GM23248 (cell line): ENCODE results near the gene ADRB2. TPM values are rescaled to one million over a fixed set of nuclear protein-coding genes. Genes with fewer than 3 reads are reported as not detected.
A peak's percentile ranks its signal among the peaks of the same experiment; 100 is the strongest.

ENCODE experiments used
- DNase-seq: peaks from one replicate; pipeline ENCODE4 v3.0.0-alpha.2; 2015
- H2AFZ ChIP-seq: fragments of 200-600 bp; sonication (generic); 2 replicates; pipeline ENCODE4 v1.6.1; 2016; ENCODE audit warnings: antibody characterized with exemption
- H3F3A ChIP-seq: fragments of 200-600 bp; sonication (generic); 2 replicates; pipeline ENCODE4 v1.6.1; 2016; ENCODE audit warnings: mild to moderate bottlenecking, antibody characterized with exemption, mixed run types; ENCODE audit not compliant: insufficient read depth
- H3K27ac ChIP-seq: fragments of 200-600 bp; sonication (generic); 2 replicates; pipeline ENCODE4 v1.5.1; 2016; ENCODE audit warnings: mild to moderate bottlenecking
- H3K27me3 ChIP-seq: fragments of 200-600 bp; sonication (generic); replicated peaks from 2 replicates; pipeline ENCODE4 v1.6.1; 2016; ENCODE audit warnings: mild to moderate bottlenecking; ENCODE audit not compliant: insufficient read depth
- H3K36me3 ChIP-seq: fragments of 200-600 bp; sonication (generic); 2 replicates; pipeline ENCODE4 v1.6.1; 2016; ENCODE audit warnings: low read depth, mild to moderate bottlenecking
- H3K4me1 ChIP-seq: fragments of 200-600 bp; sonication (generic); 2 replicates; pipeline ENCODE4 v1.6.1; 2016; ENCODE audit warnings: mild to moderate bottlenecking; ENCODE audit not compliant: insufficient read depth
- H3K4me2 ChIP-seq: fragments of 200-600 bp; sonication (generic); one replicate; pipeline ENCODE4 v1.6.1; 2016; ENCODE audit warnings: mild to moderate bottlenecking; ENCODE audit not compliant: unreplicated experiment
- H3K4me3 ChIP-seq: fragments of 200-600 bp; sonication (generic); 2 replicates; pipeline ENCODE4 v1.5.1; 2016; ENCODE audit warnings: mild to moderate bottlenecking
- H3K79me2 ChIP-seq: fragments of 200-600 bp; sonication (generic); 2 replicates; pipeline ENCODE4 v1.6.1; 2016; ENCODE audit warnings: mild to moderate bottlenecking; ENCODE audit not compliant: insufficient read depth
- H3K9ac ChIP-seq: fragments of 200-600 bp; sonication (generic); 2 replicates; pipeline ENCODE4 v1.6.1; 2016; ENCODE audit warnings: mild to moderate bottlenecking
- H3K9me2 ChIP-seq: fragments of 200-600 bp; sonication (generic); 2 replicates; pipeline ENCODE4 v1.6.1; 2016; ENCODE audit warnings: mixed run types, mild to moderate bottlenecking, moderate library complexity; ENCODE audit not compliant: insufficient read depth
- H3K9me3 ChIP-seq: fragments of 200-600 bp; sonication (generic); one replicate; pipeline ENCODE4 v1.6.1; 2017; ENCODE audit warnings: low read depth
- H4K20me1 ChIP-seq: fragments of 200-600 bp; sonication (generic); 2 replicates; pipeline ENCODE4 v1.6.0; 2016; ENCODE audit not compliant: insufficient read depth
- EZH2 ChIP-seq: fragments of 200-600 bp; sonication (generic); IDR thresholded peaks from 2 replicates; pipeline ENCODE4 v1.6.1; 2018; ENCODE audit warnings: antibody characterized with exemption, mild to moderate bottlenecking; ENCODE audit not compliant: insufficient read depth, poor library complexity, severe bottlenecking
- EZH2phosphoT487 ChIP-seq: fragments of 200-600 bp; sonication (generic); IDR thresholded peaks from 2 replicates; pipeline ENCODE4 v1.6.1; 2018; ENCODE audit warnings: antibody characterized with exemption, moderate library complexity, mild to moderate bottlenecking, low read depth; ENCODE audit not compliant: insufficient read depth
- WGBS, 2 experiments: methylation state at CpG; one replicate each; pipeline ENCODE4 v1.1.6; 2015 to 2017; ENCODE audit warnings: low lambda C conversion rate in 2 of 2, low coverage in 1 of 2; ENCODE audit errors: missing lambda C conversion rate in 2 of 2; 5-methylcytosine and 5-hydroxymethylcytosine counted together
- in situ Hi-C: fragments of 300-500 bp; cut with MboI; formaldehyde crosslinking; loops from 2 replicates; pipeline ENCODE4 v1.15.0; 2020
- polyA plus RNA-seq: library from polyadenylated mRNA; unstranded; fragments of >200 nt; fragmentation: Nextera tagmentation; extraction: Ambion mirVana; gene quantifications from 2 replicates; pipeline ENCODE4 v1.2.1, GENCODE V29; 2016
- total RNA-seq: library from RNA; depleted of rRNA; stranded (reverse); fragments of >200 nt; shearing (Covaris generic); gene quantifications from 2 replicates; pipeline ENCODE4 v1.2.3, GENCODE V29; 2014; rRNA removed

ADRB2 gene
- 0.65 TPM in 1 of 2 replicates, not detected in the other for total RNA-seq
- polyA plus RNA-seq = 0.09 and 0.19 TPM in 2 replicates

DNA sequence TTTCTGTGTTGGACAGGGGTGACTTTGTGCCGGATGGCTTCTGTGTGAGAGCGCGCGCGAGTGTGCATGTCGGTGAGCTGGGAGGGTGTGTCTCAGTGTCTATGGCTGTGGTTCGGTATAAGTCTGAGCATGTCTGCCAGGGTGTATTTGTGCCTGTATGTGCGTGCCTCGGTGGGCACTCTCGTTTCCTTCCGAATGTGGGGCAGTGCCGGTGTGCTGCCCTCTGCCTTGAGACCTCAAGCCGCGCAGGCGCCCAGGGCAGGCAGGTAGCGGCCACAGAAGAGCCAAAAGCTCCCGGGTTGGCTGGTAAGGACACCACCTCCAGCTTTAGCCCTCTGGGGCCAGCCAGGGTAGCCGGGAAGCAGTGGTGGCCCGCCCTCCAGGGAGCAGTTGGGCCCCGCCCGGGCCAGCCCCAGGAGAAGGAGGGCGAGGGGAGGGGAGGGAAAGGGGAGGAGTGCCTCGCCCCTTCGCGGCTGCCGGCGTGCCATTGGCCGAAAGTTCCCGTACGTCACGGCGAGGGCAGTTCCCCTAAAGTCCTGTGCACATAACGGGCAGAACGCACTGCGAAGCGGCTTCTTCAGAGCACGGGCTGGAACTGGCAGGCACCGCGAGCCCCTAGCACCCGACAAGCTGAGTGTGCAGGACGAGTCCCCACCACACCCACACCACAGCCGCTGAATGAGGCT lies at the start of gene ADRB2:
ADRB2 (plus strand) TSS at position 559 of the 686 bp plus-strand sequence. CDS start 221 bp downstream, outside the sequence.
- Histone ChIP-seq H3K4me3 (peak within 1 kb of the TSS; percentile 82), H3K36me3 (no peaks in the 10 kb centered on the region), H3K27ac (no peak within 1 kb of the TSS), H3K79me2 (no peaks in the 10 kb centered on the region), H2AFZ (peak within 1 kb of the TSS; percentile 92), H3K9me2 (no peaks in the 10 kb centered on the region), H3K27me3 (peaks cover 35% of the 10 kb centered on the region), H3F3A (no peaks in the 10 kb centered on the region), H3K4me1 (no peaks in the 10 kb centered on the region), H3K4me2 (peak within 1 kb of the TSS; percentile 87), H3K9me3 (no peaks in the 10 kb centered on the region), H3K9ac (peak within 1 kb of the TSS; percentile 61), H4K20me1 (no peaks in the 10 kb centered on the region)
- WGBS, 2 experiments = 2% methylated on average over 27 to 34 of the region's 42 CpGs
- TF ChIP-seq EZH2 (no peak), EZH2phosphoT487 (no peak)
- peak; percentile 93 for DNase-seq
- in situ Hi-C loops = no loop called here

GRCh38 chr5:148776780-148777179 lies 49.6 kb upstream of the ADRB2 start:
- Histone ChIP-seq H2AFZ (no peak overlapping the region), H3K9ac (no peak overlapping the region), H3K4me3 (no peak overlapping the region), H3K4me1 (peaks cover 11% of the 10 kb centered on the region), H3K79me2 (no peaks in the 10 kb centered on the region), H3K27me3 (no peaks in the 10 kb centered on the region), H3K27ac (no peak overlapping the region), H3K9me3 (no peaks in the 10 kb centered on the region), H3F3A (no peaks in the 10 kb centered on the region), H3K9me2 (no peaks in the 10 kb centered on the region), H3K36me3 (no peaks in the 10 kb centered on the region), H4K20me1 (no peaks in the 10 kb centered on the region), H3K4me2 (no peak overlapping the region)
- TF ChIP-seq EZH2phosphoT487 = no peak
- no peak for TF ChIP-seq EZH2
- peak; percentile 91 for DNase-seq
- in situ Hi-C loops = no loop called here
- 41 to 50% methylated on average over 1 of the region's 1 CpG for WGBS, 2 experiments

- H3K36me3 ChIP-seq = no peaks in the 10 kb centered on the region
- H3K9me2 ChIP-seq = no peaks in the 10 kb centered on the region
- no peaks in the 10 kb centered on the region for H3F3A ChIP-seq
- peaks cover 11% of the 10 kb centered on the region for H3K4me1 ChIP-seq
- H2AFZ ChIP-seq = no peak overlapping the region
- H3K9me3 ChIP-seq = no peaks in the 10 kb centered on the region
- no peak overlapping the region for H3K4me2 ChIP-seq
- H3K27ac ChIP-seq = no peak overlapping the region
- peak; percentile 17 for DNase-seq
- H3K27me3 ChIP-seq = no peaks in the 10 kb centered on the region
- no peak for TF ChIP-seq EZH2
- TF ChIP-seq EZH2phosphoT487 = no peak
- H3K4me3 ChIP-seq = no peak overlapping the region
- in situ Hi-C loops = no loop called here
- no peaks in the 10 kb centered on the region for H3K79me2 ChIP-seq
- H4K20me1 ChIP-seq = no peaks in the 10 kb centered on the region
- H3K9ac ChIP-seq = no peak overlapping the region
Observed at GRCh38 chr5:148778882-148779281, 47.5 kb upstream of the ADRB2 start.

GRCh38 chr5:148780711-148781110 lies 45.7 kb upstream of the ADRB2 start:
- Histone ChIP-seq H3K9me3 (no peaks in the 10 kb centered on the region), H3K79me2 (no peaks in the 10 kb centered on the region), H4K20me1 (no peaks in the 10 kb centered on the region), H2AFZ (no peak overlapping the region), H3K4me1 (peaks cover 11% of the 10 kb centered on the region), H3K27me3 (no peaks in the 10 kb centered on the region), H3K9ac (no peak overlapping the region), H3F3A (no peaks in the 10 kb centered on the region), H3K36me3 (no peaks in the 10 kb centered on the region), H3K4me2 (no peak overlapping the region), H3K4me3 (no peak overlapping the region), H3K27ac (no peak overlapping the region), H3K9me2 (no peaks in the 10 kb centered on the region)
- DNase-seq = no peak
- in situ Hi-C loops = no loop called here
- WGBS, 2 experiments = 78 to 92% methylated on average over 5 of the region's 5 CpGs
- no peak for TF ChIP-seq EZH2
- no peak for TF ChIP-seq EZH2phosphoT487
